GM18907 (cell line): ENCODE results near the gene TARM1.
"Not testable (repeated sequence)": the region's sequence is repeated elsewhere in the genome, so short reads cannot be mapped to it uniquely, and the experiment has no call there.

Experiments
- ATAC-seq: cut with Tn5 transposase; IDR thresholded peaks from one replicate; pipeline ENCODE4 v1.9.1; 2021; ENCODE audit warnings: mild to moderate bottlenecking, moderate library complexity; ENCODE audit not compliant: unreplicated experiment

TARM1 gene

DNA sequence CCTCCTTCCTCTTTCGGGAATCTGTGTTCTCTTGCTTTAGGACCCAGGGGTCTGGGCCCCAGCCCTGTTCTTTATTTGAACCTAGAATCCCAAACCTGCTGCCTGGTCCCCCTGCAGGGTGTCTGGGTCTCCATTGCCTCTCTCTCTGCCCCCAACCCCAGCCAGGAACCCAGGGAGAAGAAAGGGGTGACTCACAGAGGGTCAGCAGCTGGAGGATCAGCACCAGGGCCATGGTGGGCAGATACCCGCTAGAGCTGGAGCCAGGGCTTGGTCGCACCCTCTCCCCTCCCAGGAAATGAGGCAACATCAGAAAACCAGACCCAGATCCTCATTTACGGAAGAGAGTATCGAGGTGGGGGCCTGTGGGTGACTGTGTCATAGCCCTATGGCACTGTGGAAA, 19.4 kb upstream of the TARM1 start, which contains the start of gene OSCAR:
Gene OSCAR (minus strand): TSS at position 243 of the 400 bp plus-strand sequence. CDS start 11 bp downstream, at position 232.
- ATAC-seq, result no peak

- ATAC-seq, result not testable (repeated sequence)
Observed at GRCh38 chr19:54099903-54100255, 18.7 kb upstream of the TARM1 start.

- no peak for ATAC-seq
Observed at GRCh38 chr19:54099190-54099902, 18.2 kb upstream of the TARM1 start.

DNA sequence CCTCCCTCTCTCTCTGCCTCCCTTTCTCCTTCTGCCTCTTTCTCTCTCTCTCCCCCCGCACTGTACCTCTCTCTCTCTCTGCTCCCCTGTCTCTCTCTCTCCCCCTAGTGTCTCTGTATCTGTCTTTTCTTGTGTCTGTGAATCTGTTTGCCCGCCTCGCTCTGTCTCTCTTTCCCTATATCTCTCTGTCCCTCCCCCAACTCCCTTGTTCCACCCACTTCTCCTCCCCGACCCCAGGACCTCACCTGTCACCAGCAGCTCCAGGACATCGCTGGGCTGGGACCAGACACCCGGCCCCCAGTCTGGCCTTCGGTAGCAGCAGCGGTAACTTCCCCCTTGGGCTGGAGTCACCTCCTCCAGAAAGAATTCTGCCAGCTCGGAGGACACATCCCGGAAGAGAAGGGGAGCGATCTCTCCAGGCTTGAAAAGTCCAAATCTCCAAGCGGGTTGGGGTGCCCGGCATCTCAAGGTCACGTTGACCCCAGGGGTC, 15.5 kb upstream of the TARM1 start:
- no peak for ATAC-seq

DNA sequence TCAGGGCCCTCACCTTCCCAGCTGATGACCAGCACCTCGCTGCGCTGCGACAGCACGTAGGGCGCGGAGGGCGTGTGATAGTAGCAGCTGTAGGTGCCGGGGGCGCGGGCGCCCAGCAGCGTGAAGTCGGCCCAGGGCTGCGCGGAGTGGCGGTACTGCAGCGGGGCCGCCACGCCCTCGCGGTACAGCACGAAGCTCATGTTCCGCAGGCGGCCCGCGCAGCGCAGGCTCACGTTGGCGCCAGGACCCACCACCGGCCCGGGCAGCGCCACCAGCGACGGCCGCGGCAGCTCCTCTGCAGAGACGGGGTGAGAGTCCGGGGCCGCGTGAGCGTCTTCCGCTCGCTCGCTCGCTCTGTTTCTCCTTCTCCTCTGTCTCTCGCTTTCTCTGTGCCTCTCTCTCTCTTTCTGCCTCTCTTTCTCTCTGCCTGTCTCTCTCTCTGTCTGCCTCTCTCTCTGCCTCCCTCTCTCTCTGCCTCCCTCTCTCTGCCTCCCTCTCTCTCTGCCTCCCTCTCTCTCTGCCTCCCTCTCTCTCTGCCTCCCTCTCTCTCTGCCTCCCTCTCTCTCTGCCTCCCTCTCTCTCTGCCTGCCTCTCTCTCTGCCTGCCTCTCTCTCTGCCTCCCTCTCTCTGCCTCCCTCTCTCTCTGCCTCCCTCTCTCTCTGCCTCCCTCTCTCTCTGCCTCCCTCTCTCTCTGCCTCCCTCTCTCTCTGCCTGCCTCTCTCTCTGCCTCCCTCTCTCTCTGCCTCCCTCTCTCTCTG, 14.9 kb upstream of the TARM1 start:
- not testable (repeated sequence) for ATAC-seq

DNA sequence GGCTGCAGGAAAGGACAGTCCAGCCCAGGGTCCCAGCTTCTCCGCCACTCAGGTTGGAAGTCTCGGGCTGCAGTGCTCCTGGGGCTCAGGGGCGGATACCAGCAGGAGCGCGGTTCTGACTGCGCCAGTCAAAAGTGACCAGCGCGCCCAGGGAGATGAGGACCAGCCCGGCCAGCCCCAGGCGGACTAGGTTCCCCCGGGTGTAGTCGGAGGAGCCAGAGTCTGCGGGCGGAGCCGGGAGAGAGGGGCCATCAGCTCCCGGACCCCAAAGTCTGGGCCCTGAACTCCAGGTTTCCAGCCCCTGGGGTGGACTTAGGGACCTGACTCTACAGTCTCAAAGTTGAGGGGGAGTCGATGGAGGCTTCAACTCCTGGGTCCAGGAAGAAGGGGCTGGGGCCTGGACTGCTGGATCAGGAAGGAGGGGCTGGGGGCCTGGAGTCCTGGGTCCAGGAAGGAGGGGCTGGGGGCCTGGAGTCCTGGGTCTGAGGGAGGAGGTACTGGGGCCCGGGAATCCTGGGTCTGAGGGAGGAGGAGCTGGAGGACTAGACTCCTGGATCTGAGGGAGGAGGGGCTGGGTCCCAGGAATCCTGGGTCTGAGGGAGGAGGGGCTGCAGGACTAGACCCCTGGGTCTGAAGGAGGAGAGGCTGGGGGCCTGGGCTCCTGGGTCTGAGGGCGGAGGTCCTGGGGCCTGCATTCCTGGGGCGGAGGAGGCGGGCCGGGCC, 14.1 kb upstream of the TARM1 start:
- no peak for ATAC-seq

GRCh38 chr19:54094426-54095000, 13.3 kb upstream of the TARM1 start:
- no peak for ATAC-seq

- ATAC-seq, result no peak
Observed at GRCh38 chr19:54084410-54084809, 3.2 kb upstream of the TARM1 start.

GRCh38 chr19:54077334-54077733, 3.8 kb downstream of the TARM1 start:
- ATAC-seq, result no peak

DNA sequence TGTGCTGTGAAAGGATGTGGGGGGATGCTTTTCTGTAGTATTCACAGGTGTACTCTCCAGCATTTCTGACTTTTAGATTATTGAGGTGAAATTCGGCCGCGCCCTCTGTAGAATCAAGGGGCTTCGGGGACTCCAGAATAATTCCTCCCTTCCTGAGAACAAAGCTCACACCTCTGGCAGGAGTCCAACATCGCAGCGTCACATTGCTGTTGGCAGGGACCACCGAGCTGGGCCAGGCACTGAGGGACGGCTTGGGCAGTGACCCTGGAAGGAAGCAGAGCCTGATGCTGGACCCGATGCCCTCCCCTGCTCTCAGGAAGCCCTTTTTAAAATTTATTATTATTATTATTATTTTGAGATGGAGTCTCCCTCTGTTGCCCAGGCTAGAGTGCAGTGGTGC, 6.3 kb downstream of the TARM1 start:
- no peak for ATAC-seq

DNA sequence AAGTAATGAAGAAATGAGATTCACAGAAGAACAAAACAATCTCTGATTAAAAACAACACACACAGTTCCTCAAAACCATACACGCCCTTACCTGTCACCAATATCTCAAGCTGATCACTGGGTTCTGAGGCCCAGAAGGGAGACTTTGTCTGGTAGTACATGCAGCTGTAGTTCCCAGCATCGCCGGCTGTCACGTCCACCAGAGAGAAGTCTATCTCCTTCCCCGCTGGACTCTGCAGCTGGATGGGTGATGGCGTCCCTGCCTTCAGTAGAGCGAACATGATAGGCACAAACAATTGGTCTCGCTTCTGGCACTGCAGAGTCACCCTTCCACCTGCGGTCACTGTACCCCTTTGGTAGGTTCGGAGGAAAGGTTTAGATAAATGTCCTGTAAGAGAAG, 7.3 kb downstream of the TARM1 start:
- no peak for ATAC-seq

- ATAC-seq, result no peak
Observed at GRCh38 chr19:54069470-54069869, 11.7 kb downstream of the TARM1 start.

DNA sequence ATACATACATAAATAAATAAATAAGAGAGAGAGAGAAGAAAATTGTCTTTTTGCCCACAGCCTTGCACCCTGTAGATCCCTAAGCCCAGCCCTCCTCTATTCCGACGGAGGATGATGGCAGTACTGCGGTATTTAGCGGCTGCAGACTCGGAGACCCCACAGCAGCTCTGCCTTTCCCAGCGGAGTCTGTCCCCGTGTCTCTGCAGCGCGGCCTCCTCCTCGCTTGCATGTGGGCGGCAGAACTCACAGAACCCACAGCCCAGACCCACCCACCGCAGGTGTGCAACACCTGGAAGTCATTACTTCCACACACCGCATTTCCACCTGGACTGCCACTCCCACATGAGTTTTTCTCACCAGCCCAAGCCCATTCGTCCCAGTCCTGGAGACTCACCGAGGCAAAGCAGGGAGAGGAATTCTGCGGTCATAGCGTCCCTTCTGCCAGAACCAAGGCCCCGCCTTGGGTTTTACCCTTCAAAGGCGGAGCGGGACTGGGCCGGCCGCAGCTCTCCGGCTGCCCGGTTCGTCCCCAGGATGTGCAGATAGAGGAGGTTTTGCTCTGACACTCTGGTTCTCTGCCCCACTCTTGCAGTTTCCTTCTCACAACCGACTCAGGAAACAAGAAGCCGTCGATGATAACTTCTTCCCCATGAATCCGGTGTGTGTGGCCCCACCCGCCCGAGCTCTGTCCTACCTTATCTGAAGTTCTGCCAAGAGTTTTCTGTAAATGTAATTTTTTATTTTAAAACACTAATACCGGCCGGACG, 17.6 kb downstream of the TARM1 start, which contains the start of gene VSTM1:
Gene VSTM1 (minus strand): TSS at position 548 of the 767 bp plus-strand sequence. CDS start 120 bp downstream, at position 428.
- ATAC-seq, result no peak

- no peak for ATAC-seq
Observed at GRCh38 chr19:54062643-54063042, 18.5 kb downstream of the TARM1 start.

GRCh38 chr19:54047616-54048015, 33.5 kb downstream of the TARM1 start:
- ATAC-seq, result no peak

DNA sequence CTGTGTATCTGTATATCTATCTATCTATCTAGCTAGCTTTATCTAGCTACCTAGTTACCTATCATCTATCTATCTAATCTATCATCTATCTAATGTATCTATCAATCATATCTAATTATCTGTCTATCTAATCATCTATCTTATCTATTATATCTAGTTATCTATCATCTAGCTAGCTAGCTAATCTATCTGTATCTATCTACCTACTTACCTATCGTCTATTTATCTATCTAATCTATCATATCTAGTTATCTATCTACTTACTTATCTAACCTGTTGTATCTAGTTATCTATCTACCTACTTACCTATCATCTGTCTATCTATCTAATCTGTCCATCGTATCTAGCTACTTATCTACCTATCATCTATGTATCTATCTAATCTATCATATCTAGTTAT, 35.4 kb downstream of the TARM1 start:
- no peak for ATAC-seq

- ATAC-seq, result no peak
Observed at GRCh38 chr19:54042989-54043388, 38.2 kb downstream of the TARM1 start.

DNA sequence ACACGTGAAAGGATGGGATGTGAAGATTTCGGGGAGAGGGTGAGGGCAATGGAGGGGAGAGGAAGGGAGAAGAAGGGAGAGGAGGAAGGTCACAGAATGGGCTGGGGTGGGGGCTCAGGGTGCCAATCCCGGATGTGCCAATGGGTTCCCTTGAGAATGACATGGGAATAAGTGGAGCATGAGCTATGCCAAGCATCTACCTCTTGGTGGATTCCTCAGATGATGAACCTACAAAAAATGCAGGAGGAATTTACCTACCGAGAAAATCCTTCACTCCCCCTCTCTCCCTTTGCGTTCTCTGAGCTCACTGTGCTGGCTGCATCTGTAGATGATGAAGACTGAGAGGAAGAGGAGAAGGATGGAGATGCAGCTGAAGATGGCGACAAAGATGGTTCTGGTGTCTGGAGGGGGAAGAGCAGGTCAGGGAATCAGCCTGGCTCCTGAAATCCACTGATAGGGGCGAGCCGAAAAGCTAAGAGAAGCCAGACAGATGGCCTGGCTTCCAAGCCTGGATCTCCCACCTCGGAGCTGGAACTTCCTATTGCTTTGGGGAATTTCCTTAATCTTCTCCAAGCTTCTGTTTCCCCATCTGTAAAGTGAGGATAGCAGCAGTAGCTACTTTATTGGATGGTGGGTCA, 39.1 kb downstream of the TARM1 start:
- ATAC-seq, result no peak

GRCh38 chr19:54040003-54040402, 41.2 kb downstream of the TARM1 start:
- ATAC-seq, result no peak

GRCh38 chr19:54036542-54036941, 44.6 kb downstream of the TARM1 start:
- not testable (repeated sequence) for ATAC-seq
